H1 (cell line): ENCODE data around the gene CDC42EP5.
"Not testable (repeated sequence)": the region's sequence is repeated elsewhere in the genome, so short reads cannot be mapped to it uniquely, and the experiment has no call there.

Experiments
- CTCF ChIP-seq, 3 experiments: IDR thresholded peaks; 1 replicate in 2 of 3; 2 replicates in 1 of 3; pipeline versions ENCODE4 v1.5.1 to v1.6.1; 2011; ENCODE audit warnings: low read length in 3 of 3, mild to moderate bottlenecking in 3 of 3, inconsistent platforms in 2 of 3, low read depth in 1 of 3, moderate library complexity in 1 of 3; ENCODE audit not compliant: insufficient read depth in 1 of 3; ENCODE audit errors: control extremely low read depth in 1 of 3
- POLR2A ChIP-seq, 2 experiments: IDR thresholded peaks; 1 replicate in 1 of 2; 2 replicates in 1 of 2; pipeline ENCODE4 v1.6.1; 2011; ENCODE audit warnings: low read depth in 2 of 2, low read length in 2 of 2, mild to moderate bottlenecking in 2 of 2; ENCODE audit errors: control extremely low read depth in 1 of 2
- SP4 ChIP-seq: IDR thresholded peaks from 2 replicates; pipeline ENCODE4 v1.6.1; 2012; ENCODE audit warnings: low read length, inconsistent platforms

- not testable (repeated sequence) for TF ChIP-seq CTCF (IDR thresholded peaks at IDR 0.05; ENCODE audit: control extremely low read depth in 1 of 3, insufficient read depth in 1 of 3, low read depth in 1 of 3, low read length in 3 of 3); POLR2A (IDR thresholded peaks at IDR 0.05; ENCODE audit: control extremely low read depth in 1 of 2, low read depth in 2 of 2, low read length in 2 of 2); SP4
These were observed 36.3 kb upstream of the CDC42EP5 start for GRCh38 chr19:54509200-54509940.
